HL-60 (cell line): ENCODE measurements around the gene COL25A1.

Experiments used
- CTCF ChIP-seq: IDR thresholded peaks from one replicate; pipeline ENCODE4 v1.5.1; 2011; ENCODE audit warnings: low read length, control low read depth, inconsistent platforms; ENCODE audit not compliant: insufficient read depth
- GABPA ChIP-seq: IDR thresholded peaks from 2 replicates; pipeline ENCODE4 v1.6.1; 2012; ENCODE audit warnings: low read depth
- POLR2AphosphoS5 ChIP-seq: IDR thresholded peaks from 2 replicates; pipeline ENCODE4 v1.6.1; 2012; ENCODE audit warnings: low read depth
- REST ChIP-seq: IDR thresholded peaks from 2 replicates; pipeline ENCODE4 v1.6.1; 2012; ENCODE audit warnings: low read depth; ENCODE audit not compliant: insufficient replicate concordance

DNA sequence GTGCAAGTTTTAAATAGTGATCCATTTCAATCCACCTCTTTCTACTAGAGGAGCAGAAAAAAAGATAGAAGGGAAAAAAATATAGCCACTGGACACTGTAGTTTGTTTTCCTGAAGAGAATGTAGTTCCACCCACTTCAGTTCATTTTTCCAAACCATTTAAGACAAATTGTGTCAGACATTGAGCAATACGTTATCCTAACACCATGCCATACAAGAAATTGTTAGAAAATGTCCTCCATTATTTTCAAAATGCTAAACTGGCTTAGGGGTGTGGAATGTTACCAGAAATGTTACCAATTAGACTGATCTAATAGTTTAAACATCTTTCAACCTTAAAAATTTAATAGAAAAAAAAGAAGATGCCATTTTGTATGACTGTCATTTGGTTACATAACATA lies 491.0 kb downstream of the COL25A1 start:
- TF ChIP-seq CTCF: no peak
- TF ChIP-seq POLR2AphosphoS5: no peak
- TF ChIP-seq REST: no peak
- TF ChIP-seq GABPA: no peak
